H1 (cell line): Measurements from ENCODE around the gene FAM228B. TPM values are rescaled to one million over a fixed set of nuclear protein-coding genes. Genes with fewer than 3 reads are reported as not detected.
"Not testable (repeated sequence)": the region's sequence is repeated elsewhere in the genome, so short reads cannot be mapped to it uniquely, and the experiment has no call there.

Experiments used
- CTCF ChIA-PET: fragments of 300-600 bp; sonication (Branson Sonifier 250); formaldehyde crosslinking; loops from one replicate; lab custom pipeline; 2021; ENCODE audit not compliant: partially characterized antibody; lab: Charles Lee
- POLR2A ChIA-PET: fragments of 300-600 bp; sonication (Branson Sonifier 250); formaldehyde crosslinking; loops from one replicate; lab custom pipeline; 2021; ENCODE audit warnings: inconsistent platforms; ENCODE audit not compliant: partially characterized antibody; lab: Charles Lee
- DNase-seq, 2 experiments: peaks; one replicate each; pipeline versions ENCODE4 v3.0.0 to v3.0.0-alpha.2; 2010 to 2022; ENCODE audit warnings: low spot score in 2 of 2, low read depth in 1 of 2, mixed read lengths in 1 of 2
- FAIRE-seq: peaks from 2 replicates; lab custom pipeline; 2011; peaks lifted over from hg19 to GRCh38; lab: Jason Lieb, UNC
- H2AFZ ChIP-seq: 2 replicates; pipeline ENCODE4 v1.8.1; 2012; ENCODE audit warnings: low read length, inconsistent platforms
- H2AK5ac ChIP-seq: 2 replicates; pipeline ENCODE4 v1.6.1; 2013; ENCODE audit warnings: low read depth, low read length
- H2BK120ac ChIP-seq: replicated peaks from 2 replicates; pipeline ENCODE3; 2013; ENCODE audit warnings: low read depth, low read length, inconsistent platforms
- H2BK12ac ChIP-seq: 2 replicates; pipeline ENCODE4 v1.6.1; 2013; ENCODE audit warnings: low read depth, low read length
- H2BK15ac ChIP-seq: 2 replicates; pipeline ENCODE4 v1.6.1; 2013; ENCODE audit warnings: low read length
- H2BK20ac ChIP-seq: 2 replicates; pipeline ENCODE4 v1.6.1; 2013; ENCODE audit warnings: low read length
- H2BK5ac ChIP-seq: 2 replicates; pipeline ENCODE4 v1.6.1; 2013; ENCODE audit warnings: low read depth, low read length
- H3K14ac ChIP-seq: 2 replicates; pipeline ENCODE4 v1.6.1; 2013; ENCODE audit warnings: inconsistent platforms; ENCODE audit not compliant: insufficient read length
- H3K18ac ChIP-seq: 2 replicates; pipeline ENCODE4 v1.6.1; 2013; ENCODE audit warnings: low read length; ENCODE audit errors: extremely low read depth
- H3K23ac ChIP-seq: 2 replicates; pipeline ENCODE4 v1.6.1; 2013; ENCODE audit warnings: inconsistent platforms; ENCODE audit not compliant: insufficient read length
- H3K23me2 ChIP-seq: 2 replicates; pipeline ENCODE4 v1.6.1; 2013; ENCODE audit warnings: low read depth, low read length
- H3K27ac ChIP-seq: 2 replicates; pipeline ENCODE4 v1.6.1; 2011; ENCODE audit warnings: low read depth, low read length, inconsistent platforms
- H3K27me3 ChIP-seq, 4 experiments: replicated peaks in 1 of 4; 1 replicate in 1 of 4; 2 replicates in 3 of 4; pipeline versions ENCODE4 v1.6.1 to v1.8.1; 2011 to 2013; ENCODE audit warnings: low read length in 3 of 4, mild to moderate bottlenecking in 3 of 4, inconsistent platforms in 2 of 4, mixed read lengths in 2 of 4, moderate library complexity in 1 of 4; ENCODE audit not compliant: control insufficient read depth in 3 of 4, insufficient read depth in 3 of 4; ENCODE audit errors: extremely low read depth in 1 of 4
- H3K36me3 ChIP-seq, 4 experiments: 2 replicates each; pipeline versions ENCODE4 v1.6.1 to v1.8.1; 2011 to 2013; ENCODE audit warnings: mild to moderate bottlenecking in 4 of 4, low read length in 3 of 4, moderate library complexity in 2 of 4, control low read depth in 1 of 4, inconsistent platforms in 1 of 4; ENCODE audit not compliant: insufficient read depth in 4 of 4, control insufficient read depth in 2 of 4
- H3K4ac ChIP-seq: replicated peaks from 2 replicates; pipeline ENCODE3; 2013; ENCODE audit warnings: low read length, low read depth, mixed read lengths, inconsistent platforms; ENCODE audit not compliant: insufficient read length
- H3K4me1 ChIP-seq, 4 experiments: replicated peaks in 1 of 4; 1 replicate in 1 of 4; 2 replicates in 3 of 4; pipeline versions ENCODE4 v1.6.1 to v1.8.1; 2011 to 2013; ENCODE audit warnings: low read length in 3 of 4, inconsistent platforms in 2 of 4, mixed read lengths in 1 of 4; ENCODE audit not compliant: insufficient read depth in 4 of 4, control insufficient read depth in 3 of 4
- H3K4me2 ChIP-seq, 2 experiments: 2 replicates each; pipeline versions ENCODE4 v1.6.1 to v1.8.1; 2011 to 2013; ENCODE audit warnings: low read depth in 2 of 2, low read length in 2 of 2, control low read depth in 1 of 2, inconsistent platforms in 1 of 2, mild to moderate bottlenecking in 1 of 2; ENCODE audit not compliant: insufficient read depth in 1 of 2
- H3K4me3 ChIP-seq, 4 experiments: fragments of 200-600, 300-600 bp in 1 of 4; sonication (generic), shearing (Covaris generic), sonication (Bioruptor Twin) in 1 of 4; 2 replicates each; pipeline versions ENCODE4 v1.5.1 to v1.8.1; 2011 to 2016; ENCODE audit warnings: low read length in 4 of 4, low read depth in 3 of 4, control low read depth in 2 of 4, inconsistent platforms in 2 of 4, mild to moderate bottlenecking in 2 of 4, mixed read lengths in 1 of 4, moderate library complexity in 1 of 4; ENCODE audit not compliant: insufficient read depth in 2 of 4; ENCODE audit errors: extremely low read depth in 1 of 4
- H3K56ac ChIP-seq: replicated peaks from 2 replicates; pipeline ENCODE3; 2013; ENCODE audit warnings: low read depth, mild to moderate bottlenecking, mixed read lengths, low read length, inconsistent platforms; ENCODE audit not compliant: insufficient read length
- H3K79me1 ChIP-seq: 2 replicates; pipeline ENCODE4 v1.6.1; 2013; ENCODE audit warnings: low read depth, low read length, control low read depth
- H3K79me2 ChIP-seq, 2 experiments: 2 replicates each; pipeline versions ENCODE4 v1.6.1 to v1.8.1; 2012 to 2013; ENCODE audit warnings: low read length in 2 of 2, mild to moderate bottlenecking in 2 of 2, inconsistent platforms in 1 of 2; ENCODE audit not compliant: insufficient read depth in 2 of 2, control insufficient read depth in 1 of 2
- H3K9ac ChIP-seq, 4 experiments: replicated peaks in 1 of 4; 1 replicate in 1 of 4; 2 replicates in 3 of 4; pipeline versions ENCODE4 v1.6.1 to v1.8.1; 2011 to 2013; ENCODE audit warnings: low read depth in 3 of 4, low read length in 3 of 4, control low read depth in 2 of 4, mild to moderate bottlenecking in 2 of 4, moderate library complexity in 2 of 4, inconsistent platforms in 1 of 4; ENCODE audit errors: extremely low read depth in 1 of 4
- H3K9me3 ChIP-seq, 2 experiments: 2 replicates each; pipeline versions ENCODE4 v1.6.1 to v1.8.1; 2012 to 2013; ENCODE audit warnings: mild to moderate bottlenecking in 2 of 2, moderate library complexity in 2 of 2, control low read depth in 1 of 2, inconsistent platforms in 1 of 2, low read depth in 1 of 2, low read length in 1 of 2, mixed read lengths in 1 of 2; ENCODE audit not compliant: insufficient read depth in 2 of 2
- H4K20me1 ChIP-seq, 2 experiments: replicated peaks in 1 of 2; 2 replicates each; pipeline versions ENCODE3 to v1.8.1; 2011 to 2013; ENCODE audit warnings: inconsistent platforms in 2 of 2, low read length in 2 of 2, mild to moderate bottlenecking in 1 of 2; ENCODE audit not compliant: insufficient read depth in 2 of 2, control insufficient read depth in 1 of 2
- H4K5ac ChIP-seq: 2 replicates; pipeline ENCODE4 v1.6.1; 2013; ENCODE audit warnings: low read length, low read depth, mixed read lengths, inconsistent platforms; ENCODE audit not compliant: insufficient read length
- H4K8ac ChIP-seq: 2 replicates; pipeline ENCODE4 v1.8.0; 2013; ENCODE audit warnings: mild to moderate bottlenecking, moderate library complexity, low read length, inconsistent platforms; ENCODE audit not compliant: insufficient read depth; ENCODE audit errors: extremely low read depth
- H4K91ac ChIP-seq: replicated peaks from 2 replicates; pipeline ENCODE3; 2013; ENCODE audit warnings: low read length, mixed read lengths, inconsistent platforms; ENCODE audit not compliant: insufficient read length
- RBBP5 ChIP-seq: IDR thresholded peaks from 2 replicates; pipeline ENCODE4 v1.7.1; 2012; ENCODE audit warnings: low read depth, mild to moderate bottlenecking, inconsistent platforms, low read length, moderate library complexity, borderline replicate concordance
- TAF1 ChIP-seq: IDR thresholded peaks from 2 replicates; pipeline ENCODE4 v1.6.1; 2011; ENCODE audit warnings: mild to moderate bottlenecking, low read depth, low read length
- WGBS, 2 experiments: shearing (Covaris generic) in 1 of 2; methylation state at CpG; one replicate each; pipeline versions ENCODE4 v1.1.6 to v1.1.7; 2013 to 2015; ENCODE audit warnings: low lambda C conversion rate in 2 of 2, mixed read lengths in 2 of 2, inconsistent platforms in 1 of 2, low coverage in 1 of 2, missing lambda C conversion rate in 1 of 2; ENCODE audit not compliant: insufficient replicate concordance in 2 of 2, insufficient coverage in 1 of 2, insufficient read length in 1 of 2; ENCODE audit errors: extremely low coverage in 1 of 2, missing lambda C conversion rate in 1 of 2; 5-methylcytosine and 5-hydroxymethylcytosine counted together
- polyA plus RNA-seq, 7 experiments: library from polyadenylated mRNA; depleted of rRNA in 3 of 7; stranded (reverse) in 5 of 7; unstranded in 2 of 7; fragments of >200 nt in 5 of 7; fragments of 200-250 nt in 2 of 7; gene quantifications; 1 replicate in 5 of 7; 2 replicates in 1 of 7; 4 replicates in 1 of 7; pipeline versions ENCODE4 v1.2.1 to v1.2.3, GENCODE V29; 2011 to 2013; ENCODE audit warnings: missing spikeins in 2 of 7, mixed read lengths in 2 of 7
- total RNA-seq: library from RNA; stranded (reverse); fragmentation: NEBNext Ultra II Directional; extraction: Animal tissue kit (Norgen Biotek cat#: 25700); gene quantifications from 2 replicates; pipeline ENCODE4 v1.2.1, GENCODE V29; 2021

The FAM228B gene
- total and polyA plus RNA-seq, 2 of the 8 experiments (the other 6 are each of a cell fraction or from before 2014, with no cell fraction given), result 1.4 to 3.2 TPM

- not testable (repeated sequence) for H2BK120ac ChIP-seq, H3K9ac ChIP-seq, H3K79me1 ChIP-seq, H3K4me1 ChIP-seq, H3K23me2 ChIP-seq, H4K91ac ChIP-seq, H3K27me3 ChIP-seq, H3K27ac ChIP-seq, H2BK15ac ChIP-seq, H3K23ac ChIP-seq, H3K79me2 ChIP-seq, H4K8ac ChIP-seq, H2AK5ac ChIP-seq, H4K20me1 ChIP-seq, H3K36me3 ChIP-seq, H3K9me3 ChIP-seq, H4K5ac ChIP-seq, H3K14ac ChIP-seq, H3K18ac ChIP-seq, H2BK20ac ChIP-seq, H3K56ac ChIP-seq, H3K4ac ChIP-seq, FAIRE-seq
- Histone ChIP-seq H2BK12ac (0 out of 2 replicates have a peak overlapping the region, but pooled peaks have one; percentile 7), H2BK5ac (0 out of 2 replicates have a peak overlapping the region, but pooled peaks have one; percentile 44), H3K4me2 (peak overlapping the region; percentile 54 to 65), H2AFZ (peak overlapping the region; percentile 97; the same call in 1 of the 2 replicates), H3K4me3 (peak overlapping the region in 1 of 4 experiments; percentile 41; a peak in 1 of 8 replicates)
- CTCF ChIA-PET, result interaction anchor here (1.4 to 2.3 kb wide), 2 partner anchors 11 to 16 kb away, joined by 4 to 13 read pairs; partner anchors contain the start of gene TP53I3
- 44% methylated on average over 17 of the region's 17 CpGs; no CpG with 5 or more reads in 1 of the 2 experiments for WGBS, 2 experiments
- TF ChIP-seq TAF1 (0 out of 2 replicates have a peak, but pooled peaks have one; percentile 16), RBBP5 (0 out of 2 replicates have a peak, but pooled peaks have one; percentile 30)
- DNase-seq, result peak in 1 of 2 experiments; percentile 70
- POLR2A ChIA-PET, result interaction anchor here (1.4 to 3.2 kb wide), 2 partner anchors 11 to 18 kb away, joined by 5 to 24 read pairs; partner anchors contain the start of gene TP53I3
These were observed 28.0 kb upstream of the FAM228B start for GRCh38 chr2:24095171-24095677.
